Activated CD4-positive, CD25-positive, alpha-beta regulatory T cell treated with anti-CD3 and anti-CD28 coated beads, Interleukin-2, amount 50 U/mL, for 24 hours (primary cell): ENCODE measurements around the gene IGF2BP2.
"Not testable (repeated sequence)": the region's sequence is repeated elsewhere in the genome, so short reads cannot be mapped to it uniquely, and the experiment has no call there.

Source experiments
- ATAC-seq, 2 donors: fragments of 150-1000 bp; cut with Tn5 transposase; one replicate each; pipeline ENCODE4 v1.10.0; 2021; ENCODE audit warnings: mild to moderate bottlenecking in 1 of 2, moderate library complexity in 1 of 2

IGF2BP2 gene

DNA sequence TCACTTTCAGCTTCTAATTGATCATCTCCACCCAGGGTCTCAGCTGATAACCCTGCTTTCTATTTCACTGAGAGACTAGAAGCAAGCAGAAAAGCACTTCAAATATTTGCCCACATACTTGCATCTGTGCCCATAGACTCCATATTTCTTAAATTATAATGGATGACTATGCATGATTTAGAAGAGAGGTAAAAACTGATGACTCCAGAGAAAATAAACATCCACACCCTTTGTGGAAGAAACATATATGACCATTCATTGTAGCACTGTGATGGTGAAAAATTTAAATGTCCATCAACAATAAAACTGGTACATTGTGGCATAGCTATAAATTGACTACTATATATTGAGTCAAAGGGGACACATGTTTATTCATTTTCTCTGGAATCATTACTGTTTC, 7.1 kb upstream of the IGF2BP2 start:
- ATAC-seq: no peak

- ATAC-seq: no peak
These were observed 6.4 kb upstream of the IGF2BP2 start for GRCh38 chr3:185831195-185831594.

DNA sequence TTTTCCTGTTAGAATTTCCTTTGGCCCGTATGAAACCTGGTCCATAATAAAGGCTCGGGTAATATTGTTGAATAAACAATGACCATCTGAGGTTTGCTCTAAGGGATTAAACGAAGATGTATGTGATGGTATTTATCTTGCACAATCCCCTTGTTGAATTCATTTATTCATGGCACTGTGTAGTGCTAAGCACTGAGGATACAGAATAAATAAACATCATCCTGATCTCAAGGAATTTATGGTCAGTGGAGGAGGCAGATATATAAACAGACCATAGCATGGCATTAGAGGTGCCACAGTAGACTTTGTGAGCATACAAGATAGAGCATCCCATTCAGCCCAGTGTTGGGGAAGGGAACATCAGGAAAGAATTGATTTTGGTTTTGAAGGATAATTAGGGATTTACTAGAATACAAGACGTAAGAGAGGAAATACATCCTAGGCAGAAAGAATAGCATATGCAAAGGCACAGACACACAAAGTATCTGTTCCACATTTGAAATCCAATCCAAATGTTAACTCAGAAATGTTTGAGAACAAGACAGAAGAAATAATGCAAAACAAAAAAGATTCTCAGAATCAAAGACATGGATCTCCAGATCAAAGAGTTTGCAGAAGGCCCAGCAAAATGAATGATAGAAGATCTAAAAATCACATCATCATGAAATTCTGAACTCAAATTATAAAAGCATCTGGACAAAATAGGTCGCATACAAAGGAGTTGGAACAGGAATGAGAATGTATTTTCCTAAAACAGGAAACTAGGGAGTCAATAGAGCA, 5.4 kb upstream of the IGF2BP2 start:
- ATAC-seq: no peak

- no peak for ATAC-seq
These were observed 3.9 kb upstream of the IGF2BP2 start for GRCh38 chr3:185828755-185829154.

GRCh38 chr3:185827595-185828344, 2.9 kb upstream of the IGF2BP2 start:
- ATAC-seq: no peak

GRCh38 chr3:185825639-185826481, 1.0 kb upstream of the IGF2BP2 start:
- ATAC-seq: peak; percentile 39 to 50

DNA sequence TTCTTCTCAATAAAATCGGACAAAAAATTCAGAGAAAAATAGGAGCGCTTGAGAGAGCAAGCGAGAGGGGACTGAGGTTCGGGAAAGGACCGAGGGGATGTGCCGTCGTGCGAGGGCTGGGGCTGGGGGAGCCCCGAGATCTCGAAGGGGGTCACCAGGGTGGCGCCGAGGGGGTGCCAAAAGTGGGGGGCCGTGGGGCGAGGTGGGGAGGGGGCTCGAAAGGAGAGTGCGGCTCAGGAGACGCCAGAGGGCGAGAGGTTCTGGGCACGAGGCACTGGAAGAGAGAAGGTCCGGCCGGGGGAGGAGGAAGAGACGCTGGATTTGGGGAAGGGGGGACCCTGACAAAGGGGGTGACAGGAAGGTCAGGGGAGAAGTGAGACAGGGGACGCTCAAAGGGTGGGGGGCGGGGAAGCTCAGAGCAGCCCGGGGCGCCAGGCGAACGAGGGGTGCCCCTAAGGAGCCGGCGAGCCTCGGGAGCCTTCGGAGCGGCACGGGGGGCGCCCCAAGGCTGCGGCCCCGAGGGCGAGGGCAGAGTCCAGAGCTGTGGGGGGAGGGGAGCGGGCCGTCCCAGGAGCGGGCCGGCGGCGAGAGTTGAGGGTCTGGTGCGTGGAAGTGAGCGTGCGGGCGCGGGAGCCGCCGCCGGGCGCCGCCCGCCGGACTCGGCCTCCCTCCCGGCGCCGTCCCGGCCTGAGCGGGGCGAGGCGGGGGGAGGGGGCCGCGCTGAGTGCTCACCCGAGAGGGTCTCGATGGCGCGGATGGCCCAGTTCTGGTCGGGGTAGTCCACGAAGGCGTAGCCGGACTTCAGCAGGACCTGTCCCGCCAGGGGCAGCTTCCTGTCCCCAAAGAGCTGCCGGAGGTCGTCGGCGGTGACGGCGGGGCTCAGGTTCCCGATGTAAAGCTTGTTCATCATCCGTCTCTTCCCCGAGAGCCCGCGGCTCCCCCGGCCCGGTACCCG, 514 bp downstream of the IGF2BP2 start:
- ATAC-seq: no peak

- ATAC-seq: peak in 1 of 2 donors; percentile 23
These were observed 1.5 kb downstream of the IGF2BP2 start for GRCh38 chr3:185823078-185824044.

GRCh38 chr3:185822221-185823000, 2.4 kb downstream of the IGF2BP2 start:
- no peak for ATAC-seq

GRCh38 chr3:185820973-185821758, 3.7 kb downstream of the IGF2BP2 start:
- no peak for ATAC-seq

DNA sequence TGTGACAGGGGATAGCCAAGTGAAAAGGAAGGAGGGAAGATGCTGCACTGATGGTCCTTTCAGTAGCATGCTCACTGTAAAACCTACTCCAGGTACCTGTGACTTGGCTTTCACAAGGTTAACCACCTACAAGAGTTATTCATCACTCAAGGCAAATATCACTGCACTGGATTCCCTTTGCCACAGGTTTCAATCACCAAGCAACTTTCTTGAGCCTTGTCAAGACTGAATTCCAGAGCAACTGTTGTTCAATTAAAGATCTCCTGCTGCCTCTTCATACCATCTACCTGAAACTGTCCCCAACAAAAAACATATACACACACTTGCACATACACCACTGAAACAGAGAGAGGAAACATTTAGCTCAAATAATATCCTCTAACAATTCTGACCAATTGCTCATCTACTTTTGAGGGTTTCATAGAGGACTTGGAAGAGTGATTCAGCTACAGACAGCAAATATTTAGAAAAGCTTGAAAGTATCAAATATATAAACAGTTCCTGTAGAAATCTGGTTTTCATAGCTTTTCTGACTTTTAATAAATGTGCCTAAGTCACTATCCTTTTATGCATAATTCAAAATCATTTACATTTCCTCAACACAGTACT, 6.5 kb downstream of the IGF2BP2 start:
- ATAC-seq: no peak

DNA sequence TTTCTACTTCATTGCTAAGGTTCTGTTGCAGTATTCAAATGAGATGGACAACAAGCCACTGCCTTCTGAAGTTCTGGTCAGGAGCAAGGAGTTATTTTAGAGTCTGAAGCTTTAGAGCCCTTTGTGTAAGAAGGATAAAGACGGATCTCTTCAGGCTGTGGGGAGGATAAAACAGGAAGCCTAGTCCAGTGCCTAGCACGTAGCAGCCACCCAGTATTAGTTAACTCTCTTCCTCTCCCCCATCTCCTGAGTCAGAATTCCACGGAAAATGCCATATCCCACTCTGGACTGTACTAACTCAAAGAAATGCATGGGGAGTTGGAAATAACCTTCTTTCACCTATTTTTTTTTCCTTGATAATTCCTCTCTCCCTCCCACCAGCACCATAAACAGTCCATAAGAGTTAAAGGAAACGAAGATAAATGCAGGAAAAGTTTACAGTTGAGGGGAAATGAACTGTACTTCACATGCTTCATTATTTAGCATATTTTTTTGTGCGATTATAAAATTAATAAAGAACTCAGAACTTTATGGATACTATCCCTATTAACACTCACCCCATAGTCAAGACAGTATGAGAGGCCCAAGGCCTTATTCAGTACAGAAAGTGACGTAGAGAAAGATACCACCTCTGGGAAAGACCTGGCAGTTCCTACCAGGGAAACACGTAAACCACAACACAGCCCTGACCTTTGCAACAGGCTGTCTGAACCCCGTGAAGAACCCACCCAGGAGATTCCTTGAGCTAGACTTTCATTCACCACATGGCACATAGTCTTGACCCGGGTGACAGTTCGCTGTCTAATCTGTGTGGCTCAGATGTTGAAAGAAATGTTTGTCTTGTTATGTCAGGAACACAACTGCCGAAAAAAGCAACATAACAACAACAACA, 9.2 kb downstream of the IGF2BP2 start:
- ATAC-seq: no peak

- no peak for ATAC-seq
These were observed 11.1 kb downstream of the IGF2BP2 start for GRCh38 chr3:185813691-185814215.

GRCh38 chr3:185813205-185813604, 11.6 kb downstream of the IGF2BP2 start:
- ATAC-seq: no peak

GRCh38 chr3:185807445-185808068, 17.3 kb downstream of the IGF2BP2 start:
- ATAC-seq: no peak

GRCh38 chr3:185798831-185799110, 26.1 kb downstream of the IGF2BP2 start:
- not testable (repeated sequence) for ATAC-seq
